GM08714 (cell line): Measurements from ENCODE around the gene NAPEPLD.
"Not testable (repeated sequence)": the region's sequence is repeated elsewhere in the genome, so short reads cannot be mapped to it uniquely, and the experiment has no call there.

Source experiments
- H3K4me3 ChIP-seq: fragments of 200-500 bp; sonication (Bioruptor generic); 2 replicates; pipeline ENCODE4 v1.5.1; 2014; ENCODE audit warnings: mild to moderate bottlenecking, low read length, inconsistent platforms
- ZNF274 ChIP-seq: IDR thresholded peaks from 2 replicates; pipeline ENCODE4 v1.6.1; 2012; ENCODE audit warnings: mild to moderate bottlenecking, low read depth, low read length

The NAPEPLD gene

GRCh38 chr7:103124429-103124979 lies 24.4 kb downstream of the NAPEPLD start:
- TF ChIP-seq ZNF274 = no peak
- no peak overlapping the region for H3K4me3 ChIP-seq

GRCh38 chr7:103123529-103123928 lies 25.4 kb downstream of the NAPEPLD start:
- H3K4me3 ChIP-seq = no peak overlapping the region
- no peak for TF ChIP-seq ZNF274

- no peak overlapping the region for H3K4me3 ChIP-seq
- TF ChIP-seq ZNF274 = no peak
Observed at GRCh38 chr7:103121641-103122040, 27.3 kb downstream of the NAPEPLD start.

GRCh38 chr7:103120362-103120761 lies 28.5 kb downstream of the NAPEPLD start:
- H3K4me3 ChIP-seq = no peak overlapping the region
- TF ChIP-seq ZNF274 = no peak

- TF ChIP-seq ZNF274 = no peak
- H3K4me3 ChIP-seq = no peak overlapping the region
Observed at GRCh38 chr7:103119791-103120291, 29.1 kb downstream of the NAPEPLD start.

GRCh38 chr7:103117465-103117864 lies 31.4 kb downstream of the NAPEPLD start:
- H3K4me3 ChIP-seq = no peak overlapping the region
- TF ChIP-seq ZNF274 = no peak

- TF ChIP-seq ZNF274 = no peak
- no peak overlapping the region for H3K4me3 ChIP-seq
Observed at GRCh38 chr7:103116991-103117390, 31.9 kb downstream of the NAPEPLD start.

GRCh38 chr7:103116511-103116910 lies 32.4 kb downstream of the NAPEPLD start:
- H3K4me3 ChIP-seq = no peak overlapping the region
- no peak for TF ChIP-seq ZNF274

GRCh38 chr7:103115771-103116170 lies 33.1 kb downstream of the NAPEPLD start:
- no peak overlapping the region for H3K4me3 ChIP-seq
- TF ChIP-seq ZNF274 = no peak

GRCh38 chr7:103114576-103115008 lies 34.3 kb downstream of the NAPEPLD start:
- no peak for TF ChIP-seq ZNF274
- H3K4me3 ChIP-seq = no peak overlapping the region

GRCh38 chr7:103113164-103113563 lies 35.7 kb downstream of the NAPEPLD start:
- no peak overlapping the region for H3K4me3 ChIP-seq
- no peak for TF ChIP-seq ZNF274

GRCh38 chr7:103106703-103107070 lies 42.2 kb downstream of the NAPEPLD start:
- H3K4me3 ChIP-seq = not testable (repeated sequence)

GRCh38 chr7:103106005-103106702 lies 42.7 kb downstream of the NAPEPLD start:
- no peak overlapping the region for H3K4me3 ChIP-seq
- TF ChIP-seq ZNF274 = no peak

- no peak overlapping the region for H3K4me3 ChIP-seq
- no peak for TF ChIP-seq ZNF274
Observed at GRCh38 chr7:103101543-103101942, 47.4 kb downstream of the NAPEPLD start.

GRCh38 chr7:103100348-103100747 lies 48.6 kb downstream of the NAPEPLD start:
- no peak overlapping the region for H3K4me3 ChIP-seq
- no peak for TF ChIP-seq ZNF274

GRCh38 chr7:103097041-103097440 lies 51.9 kb downstream of the NAPEPLD start:
- TF ChIP-seq ZNF274 = no peak
- no peak overlapping the region for H3K4me3 ChIP-seq

GRCh38 chr7:103095558-103095957 lies 53.3 kb downstream of the NAPEPLD start:
- H3K4me3 ChIP-seq = not testable (repeated sequence)
